Muscle of arm (tissue), 12 donors: ENCODE measurements around the gene GALK2. TPM values are rescaled to one million over a fixed set of nuclear protein-coding genes. Genes with fewer than 3 reads are reported as not detected.
"Not testable (repeated sequence)": the region's sequence is repeated elsewhere in the genome, so short reads cannot be mapped to it uniquely, and the experiment has no call there.

ENCODE experiments used
- DNase-seq: peaks from one replicate; pipeline ENCODE4 v3.0.0-alpha.2; 2013
- polyA plus RNA-seq, 12 donors: library from polyadenylated mRNA; unstranded; fragments of 120-200 nt; gene quantifications; one replicate each; pipeline ENCODE4 v1.2.1, GENCODE V29; 2013; ENCODE audit not compliant: insufficient read length in 12 of 12

GALK2 gene
- polyA plus RNA-seq, 12 donors: 10.6 to 19.7 (median 15.3) TPM; not detected in 1

DNA sequence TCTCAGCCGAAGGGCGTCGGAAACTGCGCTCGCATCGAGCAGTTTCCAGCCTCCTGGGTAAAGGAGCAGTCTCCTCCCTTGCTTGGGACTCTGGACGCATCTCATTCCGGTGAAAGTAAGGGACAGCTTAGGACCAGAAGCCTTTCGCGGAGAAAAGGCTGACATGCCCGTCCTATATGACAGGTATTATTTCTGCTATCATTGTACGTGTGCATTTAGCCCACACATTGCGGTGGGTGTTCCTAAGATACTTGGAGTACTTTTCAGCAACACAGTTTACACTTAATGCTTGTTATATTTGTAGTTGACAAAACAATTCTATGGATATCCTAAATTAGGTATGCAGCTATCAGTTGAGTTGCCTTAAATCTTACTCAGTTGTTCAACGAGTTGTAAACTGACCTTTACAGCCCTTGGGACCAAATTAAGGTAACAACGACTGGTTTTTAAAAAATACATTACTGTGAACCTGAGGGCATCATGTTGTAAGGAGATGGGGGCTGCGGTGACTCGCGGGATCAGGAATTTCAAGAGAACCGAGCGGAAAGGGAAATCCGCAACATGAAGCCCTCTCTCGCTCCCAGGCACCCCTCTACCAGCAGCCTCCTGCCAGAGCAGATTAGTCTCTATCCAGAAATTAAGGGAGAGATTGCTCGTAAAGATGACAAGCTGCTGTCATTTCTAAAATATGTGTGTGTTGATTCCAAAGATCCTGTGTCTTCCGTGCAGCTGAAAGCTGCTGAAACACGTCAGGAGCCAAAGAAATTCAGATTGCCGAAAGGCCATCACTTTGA lies 14.0 kb upstream of the GALK2 start:
- DNase-seq: peak; percentile 21

DNA sequence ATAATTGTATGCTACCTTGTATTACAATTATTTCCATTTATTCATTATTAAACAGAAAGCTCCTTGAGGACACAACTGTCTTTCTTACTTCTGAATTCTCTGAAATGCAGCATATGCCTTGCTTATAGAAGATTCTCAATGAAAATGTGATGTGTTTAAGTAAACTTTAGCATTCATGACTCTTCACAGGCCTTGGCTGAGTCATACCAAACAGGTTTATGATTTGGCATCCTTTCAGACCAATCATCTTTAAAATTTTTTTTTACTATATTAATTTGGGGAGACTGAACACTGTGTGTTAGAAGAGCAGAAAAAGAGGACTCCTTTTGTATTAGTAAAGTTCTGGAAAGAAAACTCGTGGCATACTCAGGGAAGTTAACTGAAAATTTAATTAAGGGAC lies 6.4 kb upstream of the GALK2 start:
- DNase-seq: no peak

DNA sequence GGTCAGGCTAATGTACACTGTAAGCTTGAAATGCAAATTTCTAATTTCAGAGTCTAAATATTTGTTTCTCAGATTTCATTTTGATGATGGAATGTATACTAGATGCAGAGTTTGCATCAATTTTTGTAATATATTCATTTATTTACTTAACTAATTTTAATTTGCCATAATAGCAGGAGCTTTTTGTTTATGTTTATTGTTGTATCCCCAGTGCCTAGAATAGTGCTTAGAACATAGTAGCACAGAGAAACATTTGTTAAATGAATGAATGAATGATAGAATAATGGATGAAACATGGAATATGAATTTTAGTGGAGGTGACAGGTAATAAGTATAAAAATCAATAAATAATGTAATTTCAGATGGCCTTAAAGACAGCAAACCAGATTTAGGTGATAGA lies 5.2 kb upstream of the GALK2 start:
- DNase-seq: no peak

DNA sequence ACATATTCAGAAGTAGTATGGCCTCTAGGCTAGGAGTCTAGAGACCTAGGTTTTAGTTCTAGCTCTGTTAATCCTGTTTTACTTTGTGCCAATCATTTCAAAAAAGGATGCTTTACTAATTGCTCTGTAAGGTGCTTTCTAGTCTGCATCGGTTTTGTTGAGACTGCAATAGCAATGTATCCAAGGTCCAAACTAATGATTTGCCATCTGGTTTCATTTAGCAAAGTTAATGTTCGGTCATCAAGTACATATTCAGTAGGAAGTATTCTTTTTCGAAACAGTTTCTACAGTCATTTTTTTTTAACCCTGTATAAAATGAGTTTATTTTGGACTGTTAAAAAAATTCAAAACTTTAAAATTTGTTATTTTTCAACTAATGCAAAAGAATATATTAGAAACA lies 2.0 kb upstream of the GALK2 start:
- peak; percentile 41 for DNase-seq

DNA sequence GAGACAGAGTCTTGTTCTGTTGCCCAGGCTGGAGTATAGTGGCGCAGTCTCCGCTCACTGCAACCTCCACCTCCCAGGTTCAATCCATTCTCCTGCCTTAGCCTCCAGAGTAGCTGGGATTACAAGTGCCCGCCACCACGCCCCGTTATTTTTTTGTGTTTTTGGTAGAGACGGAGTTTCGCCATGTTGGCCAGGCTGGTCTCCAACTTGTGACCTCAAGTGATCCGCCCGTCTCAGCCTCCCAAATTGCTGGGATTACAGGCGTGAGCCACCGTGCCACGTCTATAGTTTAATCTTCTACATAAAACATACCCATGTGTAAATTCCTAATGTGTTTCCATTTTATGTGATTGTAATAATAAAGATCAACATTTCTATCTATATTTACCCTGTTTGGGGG lies 1.7 kb downstream of the GALK2 start:
- no peak for DNase-seq

DNA sequence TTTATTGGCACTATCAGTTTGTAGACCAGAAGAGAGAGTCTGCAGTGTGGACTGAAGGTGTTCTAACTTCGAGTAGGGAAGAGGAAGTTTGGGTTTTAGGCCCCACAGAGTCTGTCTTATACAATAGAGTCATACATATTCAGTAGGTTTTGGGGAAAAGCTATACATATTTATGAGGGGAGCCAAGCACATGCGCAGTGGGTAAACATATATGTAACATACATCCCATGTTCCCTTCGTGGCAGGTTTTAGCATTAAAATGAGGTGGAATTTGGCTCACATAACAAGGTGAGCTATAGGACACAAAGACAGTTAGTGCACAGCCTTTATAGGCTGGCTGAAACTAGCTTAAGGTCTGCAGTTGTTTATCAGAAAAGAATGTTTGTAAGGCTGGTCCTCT lies 4.9 kb downstream of the GALK2 start:
- no peak for DNase-seq

DNA sequence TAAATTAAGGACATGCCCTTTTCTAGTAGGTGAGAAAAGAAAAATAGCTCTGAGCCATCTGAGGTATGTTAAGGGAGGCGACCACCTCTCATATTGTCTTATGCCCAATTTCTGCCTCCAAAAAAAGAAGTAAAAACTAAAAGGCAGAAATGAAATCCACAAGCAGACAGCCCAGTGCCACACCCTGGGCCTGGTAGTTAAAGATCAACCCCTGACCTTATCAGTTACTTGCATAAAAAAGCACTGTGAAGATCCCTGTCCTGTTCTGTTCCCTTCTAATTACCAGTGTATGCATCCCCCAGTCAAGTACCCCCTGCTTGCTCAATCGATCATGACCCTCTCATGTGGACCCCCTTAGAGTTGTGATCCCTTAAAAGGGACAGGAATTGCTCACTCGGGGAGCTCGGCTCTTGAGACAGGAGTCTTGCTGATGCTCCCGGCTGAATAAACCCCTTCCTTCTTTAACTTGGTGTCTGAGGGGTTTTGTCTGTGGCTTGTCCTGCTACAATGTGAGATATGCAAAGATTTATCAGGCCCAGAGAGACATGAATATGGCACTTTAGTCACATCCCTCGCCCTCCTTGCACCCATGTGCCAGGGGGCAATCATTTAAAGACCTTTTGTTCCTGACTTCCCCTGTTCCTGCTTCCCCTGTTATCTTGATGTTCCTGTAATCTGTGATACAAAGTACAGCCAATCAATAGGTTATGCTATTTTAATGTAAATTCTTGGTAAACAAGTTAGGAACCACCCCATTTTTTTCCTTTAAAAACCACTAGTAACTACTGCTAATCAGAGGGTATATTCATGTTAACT lies 5.7 kb downstream of the GALK2 start:
- DNase-seq: not testable (repeated sequence)

DNA sequence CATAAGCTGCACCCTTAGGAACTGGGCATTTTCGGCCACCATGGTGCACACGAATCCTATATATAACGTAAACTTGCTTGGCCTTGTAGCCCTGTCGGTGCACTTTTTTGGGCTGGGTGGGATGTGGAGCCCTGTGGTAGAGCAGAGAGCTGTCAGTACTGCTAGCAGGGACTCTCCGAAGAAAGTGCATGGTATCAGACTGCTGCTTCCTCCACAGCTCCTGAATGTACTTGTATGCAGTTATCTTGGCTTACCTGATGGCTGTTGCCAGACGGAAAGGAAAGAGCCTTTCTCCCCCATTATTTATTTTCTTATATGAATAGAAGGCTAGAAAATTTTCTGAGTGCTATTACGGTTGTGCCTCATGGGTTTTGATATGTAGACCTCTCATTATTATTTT lies 8.4 kb downstream of the GALK2 start:
- DNase-seq: no peak

DNA sequence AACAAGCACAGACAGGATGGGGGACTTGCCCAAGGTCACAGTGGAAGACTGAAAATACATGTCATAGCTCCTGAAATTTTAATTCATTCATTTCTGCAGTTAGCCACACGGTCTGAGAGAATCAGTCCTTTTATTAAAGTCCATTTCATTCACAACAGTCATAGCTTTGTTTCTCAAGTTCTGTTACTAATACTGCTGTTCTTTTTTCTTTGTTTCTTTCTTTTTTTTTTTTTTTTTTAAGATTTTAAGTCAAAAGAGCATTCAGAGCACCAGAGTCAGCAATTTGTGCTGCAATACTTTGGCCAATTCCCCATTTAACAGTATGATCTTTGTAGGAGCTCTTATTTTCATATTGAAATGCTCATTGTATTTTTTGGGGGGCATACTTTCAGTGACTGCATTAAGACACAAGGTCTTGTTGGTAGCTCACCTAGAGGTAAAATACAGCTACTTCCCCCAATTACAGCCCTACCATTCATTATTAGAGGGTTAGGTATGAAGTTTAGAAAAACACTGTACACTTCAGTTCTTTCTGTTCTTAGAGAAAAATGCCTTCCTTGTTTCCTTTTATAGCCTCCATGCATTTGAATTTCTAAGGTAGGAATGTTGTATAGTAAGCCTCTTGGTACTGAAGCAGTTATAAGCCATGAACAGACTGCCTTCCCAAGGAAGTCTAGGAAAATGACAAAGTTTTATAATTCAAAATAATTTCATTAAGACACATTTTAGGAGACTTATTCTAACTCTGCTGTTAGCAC lies 9.6 kb downstream of the GALK2 start:
- DNase-seq: no peak

DNA sequence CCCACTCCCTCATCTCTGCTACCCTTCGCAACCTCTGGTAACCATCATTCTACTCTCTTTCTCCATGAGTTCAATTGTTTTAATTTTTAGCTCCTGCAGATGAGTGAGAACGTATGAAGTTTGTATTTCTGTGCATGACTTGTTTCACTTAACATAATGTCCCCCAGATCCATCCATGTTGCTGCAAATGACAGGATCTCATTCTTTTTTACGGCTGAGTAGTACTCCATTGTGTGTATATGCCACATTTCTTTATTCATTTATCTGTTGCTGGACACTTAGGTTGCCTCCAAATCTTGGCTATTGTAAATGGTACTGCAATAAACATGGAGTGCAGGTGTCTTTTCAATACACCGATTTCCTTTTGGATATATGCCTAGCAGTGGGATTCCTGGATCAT lies 12.1 kb downstream of the GALK2 start:
- DNase-seq: no peak

DNA sequence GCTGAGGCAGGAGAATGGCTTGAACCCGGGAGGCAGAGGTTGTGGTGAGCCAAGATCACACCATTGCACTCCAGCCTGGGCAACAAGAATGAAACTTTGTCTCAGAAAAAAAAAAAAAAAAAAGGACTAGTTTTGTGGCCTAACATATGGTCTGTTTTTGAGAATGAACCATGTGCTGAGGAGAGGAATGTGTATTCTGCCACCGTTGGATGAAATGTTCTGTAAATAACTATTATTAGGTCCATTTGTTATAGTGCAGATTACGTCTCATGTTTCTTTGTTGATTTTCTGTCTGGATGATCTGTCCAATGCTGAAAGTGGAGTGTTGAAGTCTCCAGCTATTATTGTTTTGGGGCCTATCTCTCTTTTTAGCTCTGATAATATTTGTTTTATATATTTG lies 13.7 kb downstream of the GALK2 start:
- not testable (repeated sequence) for DNase-seq

DNA sequence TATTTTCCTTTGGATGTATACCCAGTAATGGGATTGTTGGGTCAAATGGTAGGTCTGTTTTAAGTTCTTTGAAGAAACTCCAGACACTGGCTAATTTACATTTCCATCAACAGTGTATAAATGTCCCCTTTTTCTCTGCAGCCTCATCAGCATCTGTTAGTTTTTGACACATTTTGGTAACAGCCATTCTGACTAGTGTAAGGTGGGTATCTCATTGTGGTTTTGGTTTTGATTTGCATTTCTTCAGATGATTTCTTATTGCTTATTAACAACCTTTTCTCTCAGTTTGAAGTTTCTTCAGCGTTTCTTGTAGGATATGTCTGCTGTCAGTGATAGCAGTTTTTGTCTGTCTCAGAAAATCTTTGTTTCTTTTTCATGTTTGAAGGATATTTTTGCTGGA lies 15.4 kb downstream of the GALK2 start:
- DNase-seq: no peak

DNA sequence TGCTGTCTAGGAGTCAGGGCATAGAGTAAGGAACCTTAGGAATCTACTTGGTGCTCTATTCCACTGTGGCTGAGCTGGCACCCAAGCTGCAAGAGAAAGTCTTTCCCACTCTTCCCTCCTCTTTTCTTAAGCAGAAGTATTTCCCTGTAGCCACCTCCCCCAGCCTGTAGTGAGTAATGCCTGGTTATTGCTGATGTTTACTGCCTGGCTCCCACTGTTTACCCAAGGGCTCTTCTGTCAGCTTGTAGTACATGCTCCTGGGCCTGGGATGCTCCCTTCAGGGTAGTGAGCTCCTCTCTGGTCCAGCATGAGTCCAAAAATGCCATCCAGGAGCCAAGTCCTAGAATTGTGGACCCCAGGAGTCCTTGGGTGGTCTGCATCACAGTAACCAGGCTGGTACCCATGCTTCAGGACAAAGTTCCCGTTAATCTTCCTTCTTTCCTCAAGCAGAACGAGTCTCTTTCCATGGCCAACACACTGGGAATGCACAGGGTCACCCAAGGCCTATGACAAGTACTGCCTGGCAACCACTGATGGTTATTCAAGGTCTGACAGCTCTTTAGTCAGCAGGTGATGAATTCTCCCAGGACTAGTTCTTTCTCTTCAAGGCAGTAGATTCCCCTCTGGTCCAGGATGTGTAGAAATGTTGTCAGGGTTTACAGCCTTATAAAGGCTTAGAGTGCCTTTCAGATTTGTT lies 17.6 kb downstream of the GALK2 start:
- no peak for DNase-seq

DNA sequence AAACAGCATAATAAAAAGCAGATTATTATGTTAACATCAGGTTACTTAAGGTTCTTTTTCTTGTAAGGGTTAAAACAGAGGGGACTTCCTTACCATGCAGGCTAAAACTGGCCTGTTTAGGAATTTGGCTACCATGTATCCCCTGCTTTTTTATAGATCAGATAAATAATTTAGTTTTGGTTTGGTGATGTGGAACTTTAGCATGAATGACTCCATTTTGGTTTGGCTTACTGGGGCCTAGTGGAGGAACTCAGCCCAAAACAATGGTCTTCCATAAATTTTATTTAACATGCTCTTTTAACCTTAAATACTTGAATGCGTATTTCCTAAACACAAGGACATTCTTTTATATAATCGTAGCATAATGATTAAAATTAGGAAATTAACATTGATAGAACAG lies 18.9 kb downstream of the GALK2 start:
- DNase-seq: no peak

DNA sequence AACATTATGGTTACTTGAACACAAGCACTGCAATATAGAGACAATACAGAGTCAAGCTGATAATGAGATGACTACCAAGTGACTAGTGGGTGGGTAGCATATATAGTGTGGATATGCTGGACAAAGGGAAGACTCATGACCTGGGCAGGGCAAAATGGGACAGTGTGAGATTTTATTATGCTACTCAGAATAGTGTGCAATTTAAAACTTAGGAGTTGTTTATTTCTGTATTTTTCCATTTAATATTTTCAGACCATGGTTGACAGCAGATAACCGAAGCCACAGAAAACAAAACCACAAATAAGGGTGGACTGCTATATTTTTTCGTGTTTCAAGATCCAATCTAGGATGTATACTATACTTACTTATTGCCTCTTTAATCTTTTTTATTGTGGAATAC lies 19.6 kb downstream of the GALK2 start:
- DNase-seq: no peak

DNA sequence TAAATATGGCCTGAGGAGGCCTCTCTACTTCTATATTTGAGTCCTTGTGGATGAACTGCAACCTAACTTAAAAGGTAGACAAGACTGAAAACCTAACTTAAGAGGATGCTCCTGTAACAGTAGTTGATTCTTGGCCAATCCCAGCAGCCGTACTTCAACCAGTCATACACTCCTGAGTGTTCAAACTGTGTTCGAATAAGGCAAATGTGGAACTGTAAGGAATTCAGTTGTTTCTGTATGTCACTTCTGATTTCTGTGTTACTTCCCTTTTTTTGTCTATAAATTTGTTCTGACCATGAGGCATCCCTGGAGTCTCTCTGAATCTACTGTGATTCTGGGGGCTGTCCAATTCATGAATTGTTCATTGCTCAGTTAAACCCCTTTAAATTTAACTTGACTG lies 20.5 kb downstream of the GALK2 start:
- DNase-seq: no peak

DNA sequence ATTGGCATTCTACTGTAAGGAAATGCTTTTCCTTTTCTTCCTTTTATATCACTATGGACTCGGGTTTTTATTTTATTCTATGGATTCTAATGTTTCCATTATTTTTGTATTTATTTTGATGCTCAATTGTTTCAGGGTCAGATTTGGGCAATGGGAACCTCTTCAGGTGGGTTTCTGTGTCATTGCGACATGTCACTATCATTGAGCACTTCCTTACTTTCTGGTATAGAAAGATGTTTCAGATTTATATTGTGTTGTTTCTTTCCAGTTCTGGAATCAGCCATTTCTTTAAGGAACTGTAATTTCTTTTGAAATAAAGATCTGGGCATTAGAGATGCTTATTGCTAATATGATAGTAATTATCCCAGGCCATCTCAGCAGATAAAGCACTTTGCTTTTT lies 21.8 kb downstream of the GALK2 start:
- DNase-seq: no peak

DNA sequence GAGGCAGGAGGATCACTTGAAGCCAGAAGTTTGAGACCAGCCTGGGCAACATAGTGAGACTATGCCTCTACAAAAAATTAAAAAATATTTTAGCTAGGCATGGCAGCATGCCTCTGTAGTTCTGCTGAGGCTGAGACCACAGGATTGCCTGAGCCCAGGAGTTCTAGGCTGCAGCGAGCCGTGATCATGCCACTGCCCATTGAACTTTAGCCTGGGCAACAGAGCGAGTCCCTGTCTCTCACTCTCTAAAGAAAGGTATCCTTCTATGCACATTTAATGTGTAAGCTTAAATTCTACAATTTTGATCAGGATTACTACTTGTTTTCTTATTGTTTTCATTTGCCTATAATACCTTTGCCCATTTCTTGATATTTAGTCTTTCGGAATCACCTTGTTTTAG lies 26.8 kb downstream of the GALK2 start:
- DNase-seq: no peak

DNA sequence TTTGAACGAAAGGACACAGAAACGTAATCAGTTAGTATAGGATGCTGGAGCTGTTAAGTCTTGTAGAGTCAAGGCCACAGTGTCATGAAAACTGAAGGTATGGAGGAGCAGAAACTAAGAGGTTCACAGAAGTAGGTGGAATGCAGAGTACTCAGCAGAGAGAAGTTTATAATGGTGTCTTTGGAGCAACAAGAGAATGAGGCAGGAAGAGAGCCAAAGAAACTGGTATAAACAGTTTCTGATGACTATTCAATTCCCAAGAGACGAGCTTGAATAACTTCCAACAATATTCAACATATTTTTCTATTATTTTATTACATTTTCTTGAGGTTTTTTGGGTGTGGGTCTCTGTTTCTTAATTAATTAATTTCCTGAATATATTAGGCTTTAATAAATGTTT lies 29.6 kb downstream of the GALK2 start:
- no peak for DNase-seq

DNA sequence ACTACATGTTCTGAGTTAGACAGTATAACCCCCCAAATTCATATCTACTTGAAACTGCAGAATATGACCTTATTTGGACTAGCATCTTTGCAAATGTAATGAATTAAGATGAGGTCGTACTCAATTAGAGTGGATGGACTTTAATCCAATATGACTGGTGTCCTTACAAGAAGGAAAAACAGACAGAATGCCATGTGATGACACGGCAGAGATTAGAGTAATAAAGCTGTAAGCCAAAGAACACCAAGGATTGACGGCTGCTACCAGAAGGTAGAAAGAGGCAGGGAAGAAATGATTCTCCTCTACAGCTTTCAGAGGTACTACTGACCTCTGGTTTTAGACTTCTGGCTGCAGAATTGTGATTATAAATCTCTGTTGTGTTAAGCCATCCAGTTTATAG lies 30.3 kb downstream of the GALK2 start:
- no peak for DNase-seq

DNA sequence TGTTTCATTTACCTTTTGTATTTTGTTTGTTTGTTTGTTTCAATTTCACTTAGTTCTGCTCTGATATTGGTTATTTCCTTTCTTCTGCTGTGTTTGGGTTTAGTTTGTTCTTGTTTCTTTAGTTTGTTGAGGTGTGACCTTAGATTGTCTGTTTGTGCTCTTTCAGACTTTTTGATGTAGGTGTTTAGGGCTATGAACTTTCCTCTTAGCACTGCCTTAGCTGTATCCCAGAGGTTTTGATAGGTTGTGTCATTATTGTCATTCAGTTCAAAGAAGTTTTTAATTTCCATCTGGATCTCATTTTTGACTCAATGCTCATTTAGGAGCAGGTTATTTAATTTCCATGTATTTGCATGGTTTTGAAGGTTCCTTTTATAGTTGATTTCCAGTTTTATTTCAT lies 38.1 kb downstream of the GALK2 start:
- DNase-seq: not testable (repeated sequence)

DNA sequence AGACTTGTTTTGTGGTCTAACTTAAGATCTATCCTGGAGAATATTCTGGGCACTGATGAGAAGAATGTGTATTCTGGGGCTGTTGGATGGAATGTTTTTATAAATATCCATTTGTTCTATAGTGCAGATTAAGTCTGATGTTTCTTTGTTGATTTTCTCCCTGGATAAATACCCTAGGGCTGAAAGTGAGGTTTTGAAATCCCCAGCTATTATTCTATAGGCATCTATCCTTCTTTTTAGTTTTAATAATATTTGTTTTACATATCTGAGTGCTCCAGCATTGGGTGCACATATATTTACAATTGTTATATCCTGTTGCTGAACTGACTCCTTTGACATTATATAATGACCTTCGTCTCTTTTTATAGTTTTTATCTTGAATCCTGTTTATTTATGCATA lies 42.9 kb downstream of the GALK2 start:
- no peak for DNase-seq
